K562 (cell line): Measurements from ENCODE around the gene MAD1L1.

ENCODE experiments used
- SMARCA4 ChIP-seq: fragments of 450-650 bp; IDR thresholded peaks from 2 replicates; pipeline ENCODE4 v1.6.1; 2016
- ZNF143 ChIP-seq: sonication (generic); formaldehyde crosslinking; IDR thresholded peaks from 2 replicates; pipeline ENCODE4 v1.9.0; 2022; ENCODE audit warnings: mild to moderate bottlenecking, missing genetic modification reagents
- TF ChIP-seq, protein P1 (sequence below): sonication (generic); formaldehyde crosslinking; IDR thresholded peaks from 2 replicates; pipeline ENCODE4 v1.8.1; 2023; ENCODE audit warnings: mild to moderate bottlenecking, missing genetic modification reagents

DNA sequence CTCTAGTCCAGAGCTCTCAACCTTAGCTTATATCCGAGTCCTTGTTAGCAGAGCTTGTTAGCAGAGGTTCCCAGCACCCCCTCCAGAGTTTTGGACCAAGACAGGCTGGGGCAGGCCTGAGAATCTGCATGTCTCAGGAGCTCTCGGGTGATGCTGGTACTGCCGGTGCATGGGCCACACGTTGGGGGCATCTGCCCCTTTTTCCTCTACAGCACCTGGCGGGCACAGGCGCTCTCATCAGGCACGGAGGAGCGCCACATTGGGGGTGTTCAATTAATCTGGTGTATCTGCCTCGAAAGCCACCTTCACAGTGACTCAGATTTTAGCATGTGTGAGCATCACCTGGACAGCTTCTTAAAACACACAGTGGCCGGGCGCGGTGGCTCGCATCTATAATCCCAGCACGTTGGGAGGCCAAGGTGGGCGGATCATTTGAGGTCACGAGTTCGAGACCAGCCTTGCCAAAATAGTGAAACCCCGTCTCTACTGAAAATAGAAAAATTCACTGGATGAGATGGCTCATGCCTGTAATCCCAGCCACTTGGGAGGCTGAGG, 445.0 kb downstream of the MAD1L1 start:
- TF ChIP-seq SMARCA4 (no peak), ZNF143 (CRISPR knock-in tag) (no peak)
- TF ChIP-seq, protein P1, sequence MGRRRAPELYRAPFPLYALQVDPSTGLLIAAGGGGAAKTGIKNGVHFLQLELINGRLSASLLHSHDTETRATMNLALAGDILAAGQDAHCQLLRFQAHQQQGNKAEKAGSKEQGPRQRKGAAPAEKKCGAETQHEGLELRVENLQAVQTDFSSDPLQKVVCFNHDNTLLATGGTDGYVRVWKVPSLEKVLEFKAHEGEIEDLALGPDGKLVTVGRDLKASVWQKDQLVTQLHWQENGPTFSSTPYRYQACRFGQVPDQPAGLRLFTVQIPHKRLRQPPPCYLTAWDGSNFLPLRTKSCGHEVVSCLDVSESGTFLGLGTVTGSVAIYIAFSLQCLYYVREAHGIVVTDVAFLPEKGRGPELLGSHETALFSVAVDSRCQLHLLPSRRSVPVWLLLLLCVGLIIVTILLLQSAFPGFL (CRISPR knock-in tag) = no peak
